ENCODE measurements around the gene FAM83B. TPM values are rescaled to one million over a fixed set of nuclear protein-coding genes. Genes with fewer than 3 reads are reported as not detected.

FAM83B gene
- total RNA-seq, 1 donor from 2014 or later, result not detected

- Histone ChIP-seq H3K4me3 (ENCODE audit: low read length in 3 of 3) (no peak overlapping the region), H3K27me3 (ENCODE audit: control insufficient read depth in 3 of 3, insufficient read depth in 3 of 3, low read length in 3 of 3) (no peaks in the 10 kb centered on the region), H3K4me1 (ENCODE audit: control insufficient read depth in 3 of 3, insufficient read depth in 3 of 3, low read length in 3 of 3) (no peaks in the 10 kb centered on the region), H3K9me3 (ENCODE audit: control insufficient read depth in 3 of 3, low read length in 3 of 3) (no peaks in the 10 kb centered on the region), H3K36me3 (ENCODE audit: control insufficient read depth in 3 of 3, insufficient read depth in 3 of 3, low read length in 3 of 3) (no peaks in the 10 kb centered on the region), H3K9ac (ENCODE audit: low read depth in 1 of 3, low read length in 3 of 3) (no peak overlapping the region), H3K27ac (ENCODE audit: low read depth, low read length) (no peak overlapping the region)
These were observed 49.7 kb downstream of the FAM83B start for GRCh38 chr6:54896302-54896701.

GRCh38 chr6:54897462-54898189 is 51.1 kb downstream of the FAM83B start:
- H3K4me3 ChIP-seq (ENCODE audit: low read length in 3 of 3), result no peak overlapping the region
- no peaks in the 10 kb centered on the region for H3K36me3 ChIP-seq (ENCODE audit: control insufficient read depth in 3 of 3, insufficient read depth in 3 of 3, low read length in 3 of 3)
- H3K4me1 ChIP-seq (ENCODE audit: control insufficient read depth in 3 of 3, insufficient read depth in 3 of 3, low read length in 3 of 3), result no peaks in the 10 kb centered on the region
- no peak overlapping the region for H3K27ac ChIP-seq (ENCODE audit: low read depth, low read length)
- H3K9ac ChIP-seq (ENCODE audit: low read depth in 1 of 3, low read length in 3 of 3), result no peak overlapping the region
- H3K27me3 ChIP-seq (ENCODE audit: control insufficient read depth in 3 of 3, insufficient read depth in 3 of 3, low read length in 3 of 3), result no peaks in the 10 kb centered on the region
- H3K9me3 ChIP-seq (ENCODE audit: control insufficient read depth in 3 of 3, low read length in 3 of 3), result no peaks in the 10 kb centered on the region

- Histone ChIP-seq H3K4me1 (ENCODE audit: control insufficient read depth in 3 of 3, insufficient read depth in 3 of 3, low read length in 3 of 3) (no peaks in the 10 kb centered on the region), H3K36me3 (ENCODE audit: control insufficient read depth in 3 of 3, insufficient read depth in 3 of 3, low read length in 3 of 3) (no peaks in the 10 kb centered on the region)
These were observed 52.2 kb downstream of the FAM83B start for GRCh38 chr6:54898767-54899166.

GRCh38 chr6:54899442-54899841 is 52.9 kb downstream of the FAM83B start:
- Histone ChIP-seq H3K36me3 (ENCODE audit: control insufficient read depth in 3 of 3, insufficient read depth in 3 of 3, low read length in 3 of 3) (no peaks in the 10 kb centered on the region), H3K4me1 (ENCODE audit: control insufficient read depth in 3 of 3, insufficient read depth in 3 of 3, low read length in 3 of 3) (no peaks in the 10 kb centered on the region), H3K9me3 (ENCODE audit: control insufficient read depth in 3 of 3, low read length in 3 of 3) (no peaks in the 10 kb centered on the region), H3K27me3 (ENCODE audit: control insufficient read depth in 3 of 3, insufficient read depth in 3 of 3, low read length in 3 of 3) (no peaks in the 10 kb centered on the region), H3K4me3 (ENCODE audit: low read length in 3 of 3) (no peak overlapping the region), H3K27ac (ENCODE audit: low read depth, low read length) (no peak overlapping the region), H3K9ac (ENCODE audit: low read depth in 1 of 3, low read length in 3 of 3) (no peak overlapping the region)

More at GRCh38 chr6:54898767-54899166, 52.2 kb downstream of the FAM83B start:
- H3K27ac ChIP-seq (ENCODE audit: low read depth, low read length), result no peak overlapping the region
- no peaks in the 10 kb centered on the region for H3K27me3 ChIP-seq (ENCODE audit: control insufficient read depth in 3 of 3, insufficient read depth in 3 of 3, low read length in 3 of 3)
- no peak overlapping the region for H3K4me3 ChIP-seq (ENCODE audit: low read length in 3 of 3)
- H3K9me3 ChIP-seq (ENCODE audit: control insufficient read depth in 3 of 3, low read length in 3 of 3), result no peaks in the 10 kb centered on the region
- no peak overlapping the region for H3K9ac ChIP-seq (ENCODE audit: low read depth in 1 of 3, low read length in 3 of 3)

GRCh38 chr6:54899986-54900385 is 53.4 kb downstream of the FAM83B start:
- no peaks in the 10 kb centered on the region for H3K9me3 ChIP-seq (ENCODE audit: control insufficient read depth in 3 of 3, low read length in 3 of 3)
- H3K9ac ChIP-seq (ENCODE audit: low read depth in 1 of 3, low read length in 3 of 3), result no peak overlapping the region
- H3K4me3 ChIP-seq (ENCODE audit: low read length in 3 of 3), result no peak overlapping the region
- no peaks in the 10 kb centered on the region for H3K27me3 ChIP-seq (ENCODE audit: control insufficient read depth in 3 of 3, insufficient read depth in 3 of 3, low read length in 3 of 3)
- H3K4me1 ChIP-seq (ENCODE audit: control insufficient read depth in 3 of 3, insufficient read depth in 3 of 3, low read length in 3 of 3), result no peaks in the 10 kb centered on the region
- H3K27ac ChIP-seq (ENCODE audit: low read depth, low read length), result no peak overlapping the region
- no peaks in the 10 kb centered on the region for H3K36me3 ChIP-seq (ENCODE audit: control insufficient read depth in 3 of 3, insufficient read depth in 3 of 3, low read length in 3 of 3)

GRCh38 chr6:54900666-54901065 is 54.1 kb downstream of the FAM83B start:
- Histone ChIP-seq H3K27ac (ENCODE audit: low read depth, low read length) (no peak overlapping the region), H3K9me3 (ENCODE audit: control insufficient read depth in 3 of 3, low read length in 3 of 3) (no peaks in the 10 kb centered on the region), H3K9ac (ENCODE audit: low read depth in 1 of 3, low read length in 3 of 3) (no peak overlapping the region), H3K4me1 (ENCODE audit: control insufficient read depth in 3 of 3, insufficient read depth in 3 of 3, low read length in 3 of 3) (no peaks in the 10 kb centered on the region), H3K36me3 (ENCODE audit: control insufficient read depth in 3 of 3, insufficient read depth in 3 of 3, low read length in 3 of 3) (no peaks in the 10 kb centered on the region), H3K4me3 (ENCODE audit: low read length in 3 of 3) (no peak overlapping the region), H3K27me3 (ENCODE audit: control insufficient read depth in 3 of 3, insufficient read depth in 3 of 3, low read length in 3 of 3) (no peaks in the 10 kb centered on the region)

GRCh38 chr6:54903884-54904283 is 57.3 kb downstream of the FAM83B start:
- no peaks in the 10 kb centered on the region for H3K4me1 ChIP-seq (ENCODE audit: control insufficient read depth in 3 of 3, insufficient read depth in 3 of 3, low read length in 3 of 3)
- H3K36me3 ChIP-seq (ENCODE audit: control insufficient read depth in 3 of 3, insufficient read depth in 3 of 3, low read length in 3 of 3), result no peaks in the 10 kb centered on the region
- H3K27ac ChIP-seq (ENCODE audit: low read depth, low read length), result no peak overlapping the region
- no peak overlapping the region for H3K9ac ChIP-seq (ENCODE audit: low read depth in 1 of 3, low read length in 3 of 3)
- no peak overlapping the region for H3K4me3 ChIP-seq (ENCODE audit: low read length in 3 of 3)
- H3K9me3 ChIP-seq (ENCODE audit: control insufficient read depth in 3 of 3, low read length in 3 of 3), result no peaks in the 10 kb centered on the region
- no peaks in the 10 kb centered on the region for H3K27me3 ChIP-seq (ENCODE audit: control insufficient read depth in 3 of 3, insufficient read depth in 3 of 3, low read length in 3 of 3)

- H3K4me3 ChIP-seq (ENCODE audit: low read length in 3 of 3), result no peak overlapping the region
- no peaks in the 10 kb centered on the region for H3K4me1 ChIP-seq (ENCODE audit: control insufficient read depth in 3 of 3, insufficient read depth in 3 of 3, low read length in 3 of 3)
- H3K36me3 ChIP-seq (ENCODE audit: control insufficient read depth in 3 of 3, insufficient read depth in 3 of 3, low read length in 3 of 3), result no peaks in the 10 kb centered on the region
- H3K9ac ChIP-seq (ENCODE audit: low read depth in 1 of 3, low read length in 3 of 3), result no peak overlapping the region
- H3K9me3 ChIP-seq (ENCODE audit: control insufficient read depth in 3 of 3, low read length in 3 of 3), result no peaks in the 10 kb centered on the region
- no peak overlapping the region for H3K27ac ChIP-seq (ENCODE audit: low read depth, low read length)
- H3K27me3 ChIP-seq (ENCODE audit: control insufficient read depth in 3 of 3, insufficient read depth in 3 of 3, low read length in 3 of 3), result no peaks in the 10 kb centered on the region
These were observed 60.8 kb downstream of the FAM83B start for GRCh38 chr6:54907355-54907754.

GRCh38 chr6:54909184-54909583 is 62.6 kb downstream of the FAM83B start:
- no peak overlapping the region for H3K9ac ChIP-seq (ENCODE audit: low read depth in 1 of 3, low read length in 3 of 3)
- H3K36me3 ChIP-seq (ENCODE audit: control insufficient read depth in 3 of 3, insufficient read depth in 3 of 3, low read length in 3 of 3), result no peaks in the 10 kb centered on the region
- H3K9me3 ChIP-seq (ENCODE audit: control insufficient read depth in 3 of 3, low read length in 3 of 3), result no peaks in the 10 kb centered on the region
- no peaks in the 10 kb centered on the region for H3K4me1 ChIP-seq (ENCODE audit: control insufficient read depth in 3 of 3, insufficient read depth in 3 of 3, low read length in 3 of 3)
- no peak overlapping the region for H3K27ac ChIP-seq (ENCODE audit: low read depth, low read length)
- H3K27me3 ChIP-seq (ENCODE audit: control insufficient read depth in 3 of 3, insufficient read depth in 3 of 3, low read length in 3 of 3), result no peaks in the 10 kb centered on the region
- no peak overlapping the region for H3K4me3 ChIP-seq (ENCODE audit: low read length in 3 of 3)

GRCh38 chr6:54910431-54910884 is 63.9 kb downstream of the FAM83B start:
- Histone ChIP-seq H3K4me3 (ENCODE audit: low read length in 3 of 3) (no peak overlapping the region), H3K36me3 (ENCODE audit: control insufficient read depth in 3 of 3, insufficient read depth in 3 of 3, low read length in 3 of 3) (no peaks in the 10 kb centered on the region), H3K27ac (ENCODE audit: low read depth, low read length) (no peak overlapping the region), H3K4me1 (ENCODE audit: control insufficient read depth in 3 of 3, insufficient read depth in 3 of 3, low read length in 3 of 3) (no peaks in the 10 kb centered on the region), H3K9me3 (ENCODE audit: control insufficient read depth in 3 of 3, low read length in 3 of 3) (no peaks in the 10 kb centered on the region), H3K9ac (ENCODE audit: low read depth in 1 of 3, low read length in 3 of 3) (no peak overlapping the region), H3K27me3 (ENCODE audit: control insufficient read depth in 3 of 3, insufficient read depth in 3 of 3, low read length in 3 of 3) (no peaks in the 10 kb centered on the region)
